ENCODE results near the gene CAPN7.

DNA sequence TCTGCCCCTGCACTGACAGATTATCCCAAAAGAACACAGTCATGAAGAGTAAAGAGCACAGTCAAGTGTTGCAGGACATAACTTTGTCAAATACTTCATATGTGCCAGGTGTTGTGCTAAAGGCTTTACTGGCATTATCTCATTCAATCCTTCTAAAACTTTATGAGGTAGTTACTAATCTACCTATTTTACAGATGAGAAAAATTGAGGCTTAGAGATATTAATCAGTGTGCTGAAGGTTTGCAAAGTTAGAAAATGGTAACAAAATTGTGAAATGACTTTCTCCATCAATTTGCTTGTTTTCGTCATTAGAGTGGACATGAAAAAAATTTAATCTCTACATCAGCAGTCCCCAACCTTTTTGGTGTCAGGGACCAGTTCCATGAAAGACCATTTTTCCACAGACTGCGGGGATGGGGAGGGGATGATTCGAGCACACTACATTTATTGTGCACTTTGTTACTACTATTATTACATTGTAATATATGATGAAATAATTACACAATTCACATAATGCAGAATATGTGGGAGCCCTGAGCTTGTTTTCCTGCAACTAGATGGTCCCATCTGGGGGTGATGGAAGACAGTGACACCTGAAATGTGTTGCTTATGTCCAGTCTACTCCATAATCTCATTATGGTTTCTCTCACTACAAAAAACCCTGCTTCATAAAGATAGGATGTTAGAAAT is 8.6 kb upstream of the CAPN7 start:
- TF ChIP-seq, protein P1, sequence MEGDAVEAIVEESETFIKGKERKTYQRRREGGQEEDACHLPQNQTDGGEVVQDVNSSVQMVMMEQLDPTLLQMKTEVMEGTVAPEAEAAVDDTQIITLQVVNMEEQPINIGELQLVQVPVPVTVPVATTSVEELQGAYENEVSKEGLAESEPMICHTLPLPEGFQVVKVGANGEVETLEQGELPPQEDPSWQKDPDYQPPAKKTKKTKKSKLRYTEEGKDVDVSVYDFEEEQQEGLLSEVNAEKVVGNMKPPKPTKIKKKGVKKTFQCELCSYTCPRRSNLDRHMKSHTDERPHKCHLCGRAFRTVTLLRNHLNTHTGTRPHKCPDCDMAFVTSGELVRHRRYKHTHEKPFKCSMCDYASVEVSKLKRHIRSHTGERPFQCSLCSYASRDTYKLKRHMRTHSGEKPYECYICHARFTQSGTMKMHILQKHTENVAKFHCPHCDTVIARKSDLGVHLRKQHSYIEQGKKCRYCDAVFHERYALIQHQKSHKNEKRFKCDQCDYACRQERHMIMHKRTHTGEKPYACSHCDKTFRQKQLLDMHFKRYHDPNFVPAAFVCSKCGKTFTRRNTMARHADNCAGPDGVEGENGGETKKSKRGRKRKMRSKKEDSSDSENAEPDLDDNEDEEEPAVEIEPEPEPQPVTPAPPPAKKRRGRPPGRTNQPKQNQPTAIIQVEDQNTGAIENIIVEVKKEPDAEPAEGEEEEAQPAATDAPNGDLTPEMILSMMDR (IDR thresholded peaks at IDR 0.05), result no peak
- TF ChIP-seq POLR2A (IDR thresholded peaks at IDR 0.05), result no peak

All from lower leg skin (tissue), 3 donors.